Epithelial cell of esophagus (primary cell): ENCODE results near the gene TIGD7.

ENCODE experiments used
- DNase-seq: peaks from one replicate; pipeline ENCODE4 v3.0.0; 2010; ENCODE audit warnings: low read depth
- H3K4me3 ChIP-seq: 2 replicates; pipeline ENCODE4 v1.5.1; 2011; ENCODE audit warnings: mild to moderate bottlenecking, low read length, control low read depth
- CTCF ChIP-seq: IDR thresholded peaks from 2 replicates; pipeline ENCODE4 v1.5.1; 2011; ENCODE audit warnings: low read depth, mild to moderate bottlenecking, low read length, control low read depth, inconsistent platforms; ENCODE audit not compliant: insufficient read depth; ENCODE audit errors: missing control alignments

The TIGD7 gene

DNA sequence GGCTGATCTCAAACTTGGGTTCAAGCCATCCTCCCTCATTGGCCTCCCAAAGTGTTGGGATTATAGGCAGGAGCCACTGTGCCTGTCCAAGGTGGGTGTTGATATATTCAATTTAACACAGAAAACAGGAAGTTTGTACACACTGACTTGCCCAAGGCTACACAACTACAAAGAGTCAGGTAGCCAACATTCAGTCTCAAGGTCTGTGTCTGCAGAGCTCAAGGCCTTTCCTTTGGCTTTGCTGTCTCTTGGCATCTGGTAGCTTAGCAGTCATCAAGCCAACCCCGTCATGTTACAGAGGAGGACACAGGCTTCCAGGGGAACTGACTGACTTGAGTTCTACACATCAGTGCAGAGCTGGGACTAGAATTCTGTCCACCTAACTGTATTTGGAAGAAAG lies 36.9 kb downstream of the TIGD7 start:
- H3K4me3 ChIP-seq, result no peak overlapping the region
- no peak for DNase-seq
- no peak for TF ChIP-seq CTCF

DNA sequence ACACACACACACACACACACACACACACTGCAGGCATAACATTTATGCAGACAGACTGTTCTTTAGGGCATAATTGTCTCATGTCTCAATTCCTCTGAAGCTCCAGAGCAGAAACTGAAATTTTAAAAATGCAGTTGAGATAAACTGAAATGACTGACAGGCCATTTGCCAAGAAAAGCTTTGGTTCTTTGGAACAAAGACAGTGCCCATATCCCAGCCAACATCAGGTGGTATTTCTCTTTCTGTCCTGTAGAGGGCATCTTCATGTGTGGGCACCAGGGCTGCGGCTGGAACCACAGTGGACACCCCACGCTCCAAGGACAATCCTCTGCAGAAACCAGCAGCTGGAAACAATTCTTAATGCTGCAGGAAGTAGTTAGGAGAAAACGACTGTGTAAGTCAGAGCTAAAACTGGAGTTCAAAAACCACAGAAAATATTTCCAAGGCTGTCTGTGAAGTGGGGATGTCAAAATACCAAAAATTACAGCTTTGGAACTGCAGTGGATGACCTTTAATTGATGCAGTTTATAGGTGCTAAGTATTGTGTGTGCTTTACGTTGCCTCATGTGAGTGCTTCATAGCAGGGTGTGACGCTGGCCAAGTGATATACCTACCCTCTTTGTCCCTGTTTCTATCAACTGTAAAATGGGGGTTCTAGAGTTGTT lies 38.2 kb downstream of the TIGD7 start:
- peak; percentile 46 for TF ChIP-seq CTCF
- peak; percentile 24 for DNase-seq
- no peak overlapping the region for H3K4me3 ChIP-seq

DNA sequence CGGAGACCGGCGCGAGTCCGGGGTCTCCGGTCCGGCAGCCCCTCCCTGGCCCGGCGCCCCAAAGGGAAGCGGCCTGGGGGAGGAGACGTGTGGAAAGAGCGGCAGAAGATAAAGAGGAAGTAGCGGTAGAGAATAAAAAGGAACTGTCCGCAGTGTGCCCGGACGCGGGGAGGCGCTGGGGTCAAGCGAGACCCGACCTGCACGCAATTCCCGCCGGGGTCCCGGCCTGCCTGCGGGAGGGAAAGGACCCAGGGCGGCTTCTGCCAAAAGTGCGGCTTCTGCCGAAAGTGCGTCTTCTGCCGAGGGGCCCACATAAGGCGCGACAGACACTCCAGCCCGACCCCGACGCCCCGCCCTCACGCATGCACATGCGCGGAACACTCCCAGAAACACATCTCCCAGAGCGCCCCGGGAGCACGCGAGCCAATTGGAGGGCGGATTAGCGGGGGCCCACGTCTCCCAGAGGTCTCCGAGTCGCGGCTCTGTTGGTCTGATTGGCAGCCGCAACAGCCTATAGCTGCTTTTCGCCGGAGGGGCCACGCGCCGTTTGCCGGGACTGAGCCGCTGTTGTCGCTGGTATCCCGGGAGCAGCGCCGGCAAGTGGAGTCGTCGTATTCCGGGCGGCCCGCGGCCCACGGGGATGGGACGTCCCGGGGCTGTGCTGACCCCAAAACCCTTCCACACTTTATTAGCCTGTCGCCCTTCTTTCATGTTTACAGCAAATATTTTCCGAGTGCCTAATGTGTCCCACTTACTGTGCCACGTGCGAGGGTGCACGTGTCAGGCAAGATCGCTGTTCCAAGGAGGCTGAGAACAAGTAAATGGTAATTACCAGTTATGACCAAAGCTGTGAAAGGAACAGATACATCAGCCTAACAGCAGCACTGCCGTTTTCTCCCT lies 40.8 kb downstream of the TIGD7 start:
- peak; percentile 11 for TF ChIP-seq CTCF
- DNase-seq, result peak; percentile 98
- peak overlapping the region; percentile 83 for H3K4me3 ChIP-seq

DNA sequence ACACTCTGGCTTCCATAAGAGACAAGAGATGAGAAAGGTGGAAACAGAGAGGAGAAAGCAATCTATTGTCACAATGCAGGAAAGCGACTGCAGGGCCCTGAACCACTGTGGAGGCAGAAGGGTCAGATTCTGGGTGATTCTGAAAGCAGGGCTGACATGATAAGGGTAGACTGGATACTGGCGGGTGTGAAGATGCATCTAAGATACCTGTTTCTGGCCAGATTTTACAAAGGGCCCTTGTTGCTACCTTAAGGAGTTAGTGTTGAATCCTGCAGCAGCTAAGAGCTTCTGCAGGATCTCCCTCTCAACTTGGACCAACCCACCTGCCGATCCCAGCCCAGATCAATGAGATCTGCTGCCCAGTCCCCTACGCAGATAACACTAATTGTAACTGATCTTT lies 42.7 kb downstream of the TIGD7 start:
- no peak overlapping the region for H3K4me3 ChIP-seq
- DNase-seq, result no peak
- no peak for TF ChIP-seq CTCF

- H3K4me3 ChIP-seq, result no peak overlapping the region
- no peak for TF ChIP-seq CTCF
- DNase-seq, result peak; percentile 21
Measured at GRCh38 chr16:3259836-3260235, 45.4 kb downstream of the TIGD7 start.

- H3K4me3 ChIP-seq, result no peak overlapping the region
- DNase-seq, result peak; percentile 57
- no peak for TF ChIP-seq CTCF
Measured at GRCh38 chr16:3256866-3257465, 48.3 kb downstream of the TIGD7 start.
